ENCODE measurements around the gene SLC28A2.

DNA sequence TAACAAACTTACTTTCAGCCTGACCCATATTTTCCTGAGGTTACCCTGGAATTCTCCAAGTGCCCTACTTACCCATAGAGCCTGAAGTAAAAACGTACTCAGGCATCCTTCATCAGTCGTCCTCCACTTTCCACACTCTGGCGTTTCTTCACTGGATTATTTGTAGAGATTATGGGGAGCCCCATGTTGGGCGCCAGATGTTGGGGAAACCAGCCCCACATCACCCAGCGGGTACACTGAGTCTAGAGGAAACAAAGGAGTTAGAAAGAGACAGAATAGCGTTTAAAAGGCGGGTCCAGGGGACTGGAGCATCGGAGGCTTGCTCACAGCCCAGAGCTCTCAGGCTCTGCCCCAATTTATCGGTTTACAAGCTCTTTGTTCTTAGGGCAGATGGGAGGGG is 9.7 kb upstream of the SLC28A2 start:
- TF ChIP-seq, protein P1, sequence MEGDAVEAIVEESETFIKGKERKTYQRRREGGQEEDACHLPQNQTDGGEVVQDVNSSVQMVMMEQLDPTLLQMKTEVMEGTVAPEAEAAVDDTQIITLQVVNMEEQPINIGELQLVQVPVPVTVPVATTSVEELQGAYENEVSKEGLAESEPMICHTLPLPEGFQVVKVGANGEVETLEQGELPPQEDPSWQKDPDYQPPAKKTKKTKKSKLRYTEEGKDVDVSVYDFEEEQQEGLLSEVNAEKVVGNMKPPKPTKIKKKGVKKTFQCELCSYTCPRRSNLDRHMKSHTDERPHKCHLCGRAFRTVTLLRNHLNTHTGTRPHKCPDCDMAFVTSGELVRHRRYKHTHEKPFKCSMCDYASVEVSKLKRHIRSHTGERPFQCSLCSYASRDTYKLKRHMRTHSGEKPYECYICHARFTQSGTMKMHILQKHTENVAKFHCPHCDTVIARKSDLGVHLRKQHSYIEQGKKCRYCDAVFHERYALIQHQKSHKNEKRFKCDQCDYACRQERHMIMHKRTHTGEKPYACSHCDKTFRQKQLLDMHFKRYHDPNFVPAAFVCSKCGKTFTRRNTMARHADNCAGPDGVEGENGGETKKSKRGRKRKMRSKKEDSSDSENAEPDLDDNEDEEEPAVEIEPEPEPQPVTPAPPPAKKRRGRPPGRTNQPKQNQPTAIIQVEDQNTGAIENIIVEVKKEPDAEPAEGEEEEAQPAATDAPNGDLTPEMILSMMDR (optimal IDR thresholded peaks at IDR 0.05 in 1 of 3, IDR thresholded peaks at IDR 0.05 in 1 of 3, conservative IDR thresholded peaks at IDR 0.05 in 1 of 3; ENCODE audit: extremely low read depth in 1 of 3, insufficient read depth in 2 of 3, low read length in 3 of 3): no peak
- TF ChIP-seq EZH2 (IDR thresholded peaks at IDR 0.05; ENCODE audit: low read length): no peak
